GM12801 (cell line): ENCODE results near the gene FRAT2.

Experiments used
- TF ChIP-seq, protein P1 (sequence below): IDR thresholded peaks from one replicate; pipeline ENCODE4 v1.5.1; 2011; ENCODE audit warnings: control low read depth; ENCODE audit not compliant: insufficient read length; ENCODE audit errors: extremely low read depth

FRAT2 gene, protein sequence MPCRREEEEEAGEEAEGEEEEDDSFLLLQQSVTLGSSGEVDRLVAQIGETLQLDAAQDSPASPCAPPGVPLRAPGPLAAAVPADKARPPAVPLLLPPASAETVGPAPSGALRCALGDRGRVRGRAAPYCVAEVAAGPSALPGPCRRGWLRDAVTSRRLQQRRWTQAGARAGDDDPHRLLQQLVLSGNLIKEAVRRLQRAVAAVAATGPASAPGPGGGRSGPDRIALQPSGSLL

DNA sequence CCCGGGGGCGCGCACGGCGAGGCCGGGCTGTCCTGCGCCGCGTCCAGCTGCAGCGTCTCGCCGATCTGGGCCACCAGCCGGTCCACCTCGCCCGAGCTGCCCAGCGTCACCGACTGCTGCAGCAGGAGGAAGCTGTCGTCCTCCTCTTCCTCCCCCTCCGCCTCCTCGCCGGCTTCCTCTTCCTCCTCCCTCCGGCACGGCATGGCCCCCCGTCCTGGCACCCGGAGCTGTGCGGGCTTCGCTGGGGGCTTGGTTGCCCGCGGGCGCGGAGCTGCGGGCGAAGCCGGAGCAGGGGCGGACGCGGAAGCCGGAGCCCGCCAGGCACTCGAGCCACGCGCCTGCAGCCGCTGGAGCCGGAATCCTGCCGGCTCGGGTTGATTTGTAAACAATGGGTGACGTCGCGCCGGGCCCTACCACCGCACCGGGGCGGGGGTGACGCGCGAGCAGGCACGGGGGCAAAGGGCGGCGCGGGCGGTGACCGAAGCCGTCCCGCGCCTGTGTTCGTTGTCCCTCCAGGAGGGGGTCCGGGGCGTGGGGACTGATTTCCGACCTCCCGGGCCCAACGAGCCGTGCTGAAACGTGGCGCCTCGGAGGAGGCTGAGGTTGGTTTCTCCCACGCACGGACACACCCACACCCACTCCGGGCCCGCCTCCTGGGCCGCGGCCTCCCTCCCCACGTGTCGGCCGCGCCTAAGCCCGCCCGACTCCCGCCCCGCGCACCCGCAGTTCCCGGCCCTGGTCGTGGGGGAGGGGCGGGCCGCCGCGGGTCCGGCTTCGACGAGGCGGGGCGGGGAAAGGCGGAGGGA lies at the start of gene FRAT2:
TSS of gene FRAT2 (minus strand) at position 360 of the 806 bp plus-strand sequence. CDS start at position 203, 157 bp downstream.
- TF ChIP-seq, protein P1, sequence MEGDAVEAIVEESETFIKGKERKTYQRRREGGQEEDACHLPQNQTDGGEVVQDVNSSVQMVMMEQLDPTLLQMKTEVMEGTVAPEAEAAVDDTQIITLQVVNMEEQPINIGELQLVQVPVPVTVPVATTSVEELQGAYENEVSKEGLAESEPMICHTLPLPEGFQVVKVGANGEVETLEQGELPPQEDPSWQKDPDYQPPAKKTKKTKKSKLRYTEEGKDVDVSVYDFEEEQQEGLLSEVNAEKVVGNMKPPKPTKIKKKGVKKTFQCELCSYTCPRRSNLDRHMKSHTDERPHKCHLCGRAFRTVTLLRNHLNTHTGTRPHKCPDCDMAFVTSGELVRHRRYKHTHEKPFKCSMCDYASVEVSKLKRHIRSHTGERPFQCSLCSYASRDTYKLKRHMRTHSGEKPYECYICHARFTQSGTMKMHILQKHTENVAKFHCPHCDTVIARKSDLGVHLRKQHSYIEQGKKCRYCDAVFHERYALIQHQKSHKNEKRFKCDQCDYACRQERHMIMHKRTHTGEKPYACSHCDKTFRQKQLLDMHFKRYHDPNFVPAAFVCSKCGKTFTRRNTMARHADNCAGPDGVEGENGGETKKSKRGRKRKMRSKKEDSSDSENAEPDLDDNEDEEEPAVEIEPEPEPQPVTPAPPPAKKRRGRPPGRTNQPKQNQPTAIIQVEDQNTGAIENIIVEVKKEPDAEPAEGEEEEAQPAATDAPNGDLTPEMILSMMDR, result no peak

DNA sequence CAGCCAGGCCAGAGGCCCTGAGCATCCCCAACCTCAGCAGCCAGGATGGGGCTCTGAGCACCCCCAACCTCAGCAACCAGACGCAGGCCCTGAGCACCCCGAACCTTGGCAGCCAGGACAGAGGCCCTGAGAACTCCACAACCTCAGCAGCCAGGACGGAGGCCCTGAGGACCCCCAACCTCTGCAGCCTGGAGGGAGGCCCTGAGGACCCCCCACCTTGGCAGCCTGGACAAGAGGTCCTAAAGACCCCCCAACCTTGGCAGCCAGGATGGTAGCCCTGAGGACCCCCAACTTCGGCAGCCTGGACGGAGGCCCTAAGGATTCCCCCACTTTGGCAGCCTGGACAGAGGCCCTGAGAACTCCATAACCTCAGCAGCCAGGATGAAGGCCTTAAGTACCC lies 49.6 kb upstream of the FRAT2 start:
- TF ChIP-seq, protein P1, result no peak

DNA sequence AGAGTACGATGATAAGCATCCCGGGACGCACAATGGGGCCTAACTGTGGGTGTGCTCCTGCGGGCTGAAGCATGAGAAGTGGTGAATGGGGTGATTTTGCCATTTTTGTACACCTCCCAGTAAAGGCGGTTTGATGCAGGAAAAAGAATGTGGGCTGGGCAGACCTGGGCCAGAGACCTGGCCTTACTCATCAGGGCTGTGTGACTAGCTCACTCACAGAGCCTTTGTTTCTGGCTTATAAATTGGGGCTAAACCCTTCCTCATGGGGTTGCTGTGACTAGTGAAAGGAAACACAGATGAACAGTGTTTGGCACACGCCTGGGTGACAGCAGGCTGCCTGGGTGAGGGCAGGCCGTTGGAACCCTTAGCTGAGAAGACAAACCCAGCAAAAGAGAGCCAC lies 48.6 kb upstream of the FRAT2 start:
- TF ChIP-seq, protein P1, result no peak

DNA sequence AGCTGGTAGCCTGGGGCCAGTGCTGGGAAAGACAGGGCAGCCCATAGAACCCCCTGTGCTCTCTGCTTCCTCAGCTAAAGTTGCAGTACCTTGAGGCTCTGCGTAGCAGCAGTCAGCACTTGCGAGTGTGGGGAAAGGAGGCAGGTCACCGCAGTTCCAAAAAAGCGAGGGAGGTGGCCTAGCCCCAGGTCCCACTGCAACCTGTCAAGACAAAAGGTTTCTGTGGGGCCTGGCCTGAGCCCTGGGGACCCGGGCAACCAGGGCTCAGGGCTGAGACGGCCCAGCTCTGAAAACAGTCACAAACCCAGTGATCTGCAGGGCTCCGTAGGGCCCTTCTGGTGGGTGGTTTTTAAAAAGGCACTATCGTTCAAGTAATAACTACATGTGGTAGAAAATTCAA lies 47.1 kb upstream of the FRAT2 start:
- TF ChIP-seq, protein P1, result no peak

DNA sequence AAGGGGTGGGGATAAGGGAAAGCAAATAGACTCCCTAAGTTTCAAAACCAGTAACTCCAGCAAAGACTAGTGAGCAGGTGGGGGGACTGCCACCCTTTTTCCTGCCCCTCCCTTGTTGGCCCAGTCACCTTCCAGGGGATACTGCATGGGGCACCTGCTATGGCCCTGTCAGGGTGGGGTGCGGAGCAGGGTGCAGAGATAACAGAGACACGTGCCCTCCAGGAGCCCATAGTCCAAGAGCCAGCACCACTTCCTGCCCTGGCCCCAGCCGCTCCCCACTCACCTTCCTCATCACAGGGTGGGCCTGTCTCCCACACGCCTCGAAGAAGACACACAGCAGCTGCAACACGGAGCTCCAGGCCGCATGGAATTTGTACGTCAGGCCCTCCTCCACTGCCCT lies 46.0 kb upstream of the FRAT2 start:
- TF ChIP-seq, protein P1, result no peak

DNA sequence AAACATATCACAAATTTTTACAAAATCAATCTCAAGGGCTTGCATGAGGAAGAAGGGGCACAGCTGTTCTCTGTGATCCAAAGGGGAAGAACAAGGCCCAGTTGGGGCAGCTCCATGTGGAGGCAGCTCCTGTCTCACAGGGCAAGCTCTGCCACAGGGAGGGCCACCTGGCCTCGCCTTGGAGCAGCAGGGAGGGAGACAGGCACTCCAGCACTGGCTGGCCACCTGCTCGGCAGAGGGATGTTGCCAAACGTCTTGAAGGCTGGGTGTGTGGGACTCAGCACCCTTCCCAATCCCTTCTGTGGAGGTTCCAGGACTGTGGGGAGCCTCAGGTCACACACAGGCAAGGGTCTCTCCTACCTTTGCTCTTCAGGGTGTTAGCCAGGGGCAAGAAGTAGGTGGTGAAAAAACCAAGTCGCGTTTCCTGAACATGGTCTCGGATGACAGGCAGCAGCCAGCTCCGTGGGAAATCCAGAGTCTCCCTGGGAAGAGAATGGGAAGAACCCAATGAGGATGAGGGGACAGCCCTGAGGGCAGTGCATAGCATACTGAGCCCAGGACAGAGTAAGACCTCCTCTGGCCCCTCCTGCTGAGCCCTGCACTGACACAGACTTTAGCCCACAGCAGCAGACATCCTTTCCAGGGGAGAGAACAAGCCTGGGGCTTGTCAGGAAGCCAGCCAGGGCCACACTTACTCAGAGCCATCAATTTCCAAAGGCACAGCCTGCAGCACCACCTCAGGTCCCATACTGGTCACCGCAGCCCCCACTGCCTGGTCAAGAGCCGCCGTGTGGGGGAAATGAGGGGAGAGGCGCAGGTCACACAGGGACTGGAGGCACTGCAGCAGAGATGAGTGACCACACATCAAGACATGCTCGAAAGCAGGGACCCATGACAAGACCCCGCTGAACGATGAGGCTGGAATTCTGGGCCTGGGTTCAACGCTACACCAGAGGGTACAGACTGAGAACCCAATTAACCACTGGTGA lies 44.7 kb upstream of the FRAT2 start:
- TF ChIP-seq, protein P1, result no peak

DNA sequence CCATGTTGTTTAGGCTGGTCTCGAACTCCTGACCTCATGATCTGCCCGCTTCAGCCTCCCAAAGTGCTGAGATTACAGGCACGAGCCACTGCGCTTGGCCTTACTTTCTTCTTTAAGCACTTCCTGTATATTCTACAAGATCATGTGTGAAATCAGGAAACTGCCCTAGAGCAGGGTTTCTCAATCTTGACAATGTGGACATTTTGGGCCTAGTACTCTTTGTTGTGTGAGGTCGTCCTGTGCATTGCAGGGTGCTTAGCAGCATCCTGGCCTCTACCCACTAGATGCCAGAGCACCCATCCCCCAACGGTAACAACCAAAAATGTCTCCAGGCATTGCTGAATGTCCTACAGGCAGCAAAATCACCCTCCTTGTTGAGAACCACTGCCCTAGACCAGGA lies 41.9 kb upstream of the FRAT2 start:
- TF ChIP-seq, protein P1, result no peak
